ENCODE data around the gene EGFL7. TPM values are rescaled to one million over a fixed set of nuclear protein-coding genes. Genes with fewer than 3 reads are reported as not detected.

Gene EGFL7
- total and polyA plus RNA-seq, 2 of the 8 experiments (the other 6 are each of a cell fraction or from before 2014, with no cell fraction given), result 37.8 to 53.4 TPM

DNA sequence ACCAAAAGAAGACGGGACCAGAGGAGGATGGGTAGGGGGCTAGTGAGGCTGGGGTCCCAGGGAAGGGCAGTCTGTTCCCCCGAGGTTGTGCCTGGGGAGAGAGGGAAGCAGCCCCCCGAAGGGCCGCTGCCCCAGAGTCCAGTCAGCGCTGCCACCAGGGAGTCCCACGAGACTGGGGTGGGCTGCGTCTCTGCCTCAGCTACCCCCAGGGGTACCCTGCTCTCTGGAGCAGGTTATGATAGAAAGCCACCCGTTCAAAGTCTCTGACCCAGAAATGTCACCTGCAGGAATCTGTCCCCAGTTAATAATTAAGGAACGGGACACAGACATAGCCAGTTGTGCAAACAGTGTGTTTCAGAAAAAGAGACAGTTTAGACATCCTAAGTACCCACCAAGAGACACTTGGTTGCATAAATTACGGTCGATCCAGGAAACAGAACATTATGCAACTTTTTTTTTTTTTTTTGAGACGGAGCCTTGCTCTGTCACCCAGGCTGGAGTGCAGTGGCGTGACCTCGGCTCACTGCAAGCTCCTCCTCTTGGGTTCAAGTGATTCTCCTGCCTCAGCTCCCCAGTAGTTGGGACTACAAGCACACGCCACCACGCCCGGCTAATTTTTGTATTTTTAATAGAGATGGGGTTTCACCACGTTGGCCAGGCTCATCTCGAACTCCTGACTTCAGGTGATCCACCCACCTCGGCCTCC, 35.3 kb downstream of the EGFL7 start:
- H2BK20ac ChIP-seq (ENCODE audit: low read length), result no peak overlapping the region
- no peak overlapping the region for H3K4me2 ChIP-seq (ENCODE audit: insufficient read depth in 1 of 2, low read depth in 2 of 2, low read length in 2 of 2)
- H4K5ac ChIP-seq (ENCODE audit: insufficient read length, low read depth, low read length), result no peak overlapping the region
- H3K36me3 ChIP-seq (ENCODE audit: control insufficient read depth in 2 of 4, insufficient read depth in 4 of 4, low read length in 3 of 4), result no peaks in the 10 kb centered on the region
- H4K20me1 ChIP-seq (replicated peaks in 1 of 2; ENCODE audit: control insufficient read depth in 1 of 2, insufficient read depth in 2 of 2, low read length in 2 of 2), result no peaks in the 10 kb centered on the region
- no peak overlapping the region for H4K8ac ChIP-seq (ENCODE audit: extremely low read depth, insufficient read depth, low read length)
- H3K56ac ChIP-seq (replicated peaks; ENCODE audit: insufficient read length, low read depth, low read length), result no peak overlapping the region
- CTCF ChIA-PET (ENCODE audit: partially characterized antibody), result interaction anchor here (1.0 to 1.7 kb wide), 4 partner anchors 10 to 27 kb away, joined by 3 to 5 read pairs (median 4); no protein-coding TSS in a partner anchor
- no peaks in the 10 kb centered on the region for H3K79me1 ChIP-seq (ENCODE audit: low read depth, low read length)
- H2BK12ac ChIP-seq (ENCODE audit: low read depth, low read length), result no peak overlapping the region
- H3K18ac ChIP-seq (ENCODE audit: extremely low read depth, low read length), result no peak overlapping the region
- no peak overlapping the region for H3K4me3 ChIP-seq (ENCODE audit: extremely low read depth in 1 of 4, insufficient read depth in 2 of 4, low read depth in 3 of 4, low read length in 4 of 4)
- WGBS, 2 experiments (ENCODE audit: extremely low coverage in 1 of 2, insufficient coverage in 1 of 2, insufficient read length in 1 of 2, insufficient replicate concordance in 2 of 2, low coverage in 1 of 2, low lambda C conversion rate in 2 of 2, missing lambda C conversion rate in 1 of 2), result 89% methylated on average over 17 of the region's 20 CpGs; no CpG with 5 or more reads in 1 of the 2 experiments
- no peak overlapping the region for H2BK15ac ChIP-seq (ENCODE audit: low read length)
- H3K23ac ChIP-seq (ENCODE audit: insufficient read length), result no peak overlapping the region
- no peaks in the 10 kb centered on the region for H3K79me2 ChIP-seq (ENCODE audit: control insufficient read depth in 1 of 2, insufficient read depth in 2 of 2, low read length in 2 of 2)
- POLR2A ChIA-PET (ENCODE audit: partially characterized antibody), result interaction anchor here (0.6 to 1.4 kb wide), 7 partner anchors 10 to 344 kb away, joined by 3 to 4 read pairs (median 4); no protein-coding TSS in a partner anchor
- no peak overlapping the region for H2AFZ ChIP-seq (ENCODE audit: low read length)
- H2BK5ac ChIP-seq (ENCODE audit: low read depth, low read length), result no peak overlapping the region
- H3K4ac ChIP-seq (replicated peaks; ENCODE audit: insufficient read length, low read depth, low read length), result no peak overlapping the region
- H3K23me2 ChIP-seq (ENCODE audit: low read depth, low read length), result no peaks in the 10 kb centered on the region
- H3K14ac ChIP-seq (ENCODE audit: insufficient read length), result no peak overlapping the region
- no peak overlapping the region for H2BK120ac ChIP-seq (replicated peaks; ENCODE audit: low read depth, low read length)
- H3K9ac ChIP-seq (replicated peaks in 1 of 4; ENCODE audit: extremely low read depth in 1 of 4, low read depth in 3 of 4, low read length in 3 of 4), result no peak overlapping the region
- H3K4me1 ChIP-seq (replicated peaks in 1 of 4; ENCODE audit: control insufficient read depth in 3 of 4, insufficient read depth in 4 of 4, low read length in 3 of 4), result peaks cover 0 to 13% (median 5%) of the 10 kb centered on the region in 4 experiments; a peak in 5 of 7 replicates
- no peaks in the 10 kb centered on the region for H3K9me3 ChIP-seq (ENCODE audit: insufficient read depth in 2 of 2, low read depth in 1 of 2, low read length in 1 of 2)
- no peak for FAIRE-seq
- no peak overlapping the region for H2AK5ac ChIP-seq (ENCODE audit: low read depth, low read length)
- no peak for DNase-seq (ENCODE audit: low read depth in 1 of 2, low spot score in 2 of 2)
- no peaks in the 10 kb centered on the region for H3K27me3 ChIP-seq (replicated peaks in 1 of 4; ENCODE audit: control insufficient read depth in 3 of 4, extremely low read depth in 1 of 4, insufficient read depth in 3 of 4, low read length in 3 of 4)
- H3K27ac ChIP-seq (ENCODE audit: low read depth, low read length), result no peak overlapping the region
- H4K91ac ChIP-seq (replicated peaks; ENCODE audit: insufficient read length, low read length), result no peak overlapping the region
- TF ChIP-seq ZNF274 (IDR thresholded peaks at IDR 0.05; ENCODE audit: borderline replicate concordance, extremely low read depth, low read length), result no peak
